K562 (cell line): ENCODE results near the gene TRUB1. TPM values are rescaled to one million over a fixed set of nuclear protein-coding genes. Genes with fewer than 3 reads are reported as not detected.

Experiments used
- HNRNPH1 ChIP-seq: fragments of 200-400 bp; formaldehyde crosslinking; optimal IDR thresholded peaks from 2 replicates; pipeline ENCODE3; 2017; ENCODE audit warnings: low read depth, mild to moderate bottlenecking, low read length, moderate library complexity
- STAT5A ChIP-seq: IDR thresholded peaks from 2 replicates; pipeline ENCODE4 v1.6.1; 2012; ENCODE audit warnings: low read length, inconsistent platforms, borderline replicate concordance
- ZNF318 ChIP-seq, 2 experiments: fragments of 450-650 bp; IDR thresholded peaks; 2 replicates each; pipeline ENCODE4 v1.6.1; 2016; ENCODE audit warnings: mild to moderate bottlenecking in 2 of 2, borderline replicate concordance in 1 of 2, low read depth in 1 of 2, moderate library complexity in 1 of 2
- ZNF717 ChIP-seq: fragments of 250-450 bp; sonication (Bioruptor Pico); IDR thresholded peaks from 2 replicates; pipeline ENCODE4 v1.5.0; 2021
- polyA plus RNA-seq, 8 experiments: library from polyadenylated mRNA; depleted of rRNA in 4 of 8; stranded (reverse) in 5 of 8; unstranded in 3 of 8; fragments of >200 nt; fragmentation: Nextera tagmentation in 2 of 8; fragmentation: Illumina TruSeq in 1 of 8; extraction: Ambion mirVana in 2 of 8; extraction: Trizol in 1 of 8; gene quantifications; 2 replicates each; pipeline versions ENCODE4 v1.2.1 to v1.2.3, GENCODE V29; 2011 to 2014; ENCODE audit warnings: inconsistent platforms in 1 of 8, missing spikeins in 1 of 8
- total RNA-seq, 7 experiments: library from RNA; depleted of rRNA in 6 of 7; stranded (reverse); fragments of >200 nt in 6 of 7; fragmentation: Illumina TruSeq in 2 of 7; extraction: Trizol in 2 of 7; gene quantifications; 2 replicates each; pipeline versions ENCODE4 v1.2.1 to v1.2.3, GENCODE V29; 2011 to 2021; ENCODE audit warnings: low replicate concordance in 1 of 7

TRUB1 gene
- total and polyA plus RNA-seq, 9 of the 15 experiments (the other 6 are each of a cell fraction or from before 2014, with no cell fraction given) = 4.6 to 16.5 (median 11.5) TPM

DNA sequence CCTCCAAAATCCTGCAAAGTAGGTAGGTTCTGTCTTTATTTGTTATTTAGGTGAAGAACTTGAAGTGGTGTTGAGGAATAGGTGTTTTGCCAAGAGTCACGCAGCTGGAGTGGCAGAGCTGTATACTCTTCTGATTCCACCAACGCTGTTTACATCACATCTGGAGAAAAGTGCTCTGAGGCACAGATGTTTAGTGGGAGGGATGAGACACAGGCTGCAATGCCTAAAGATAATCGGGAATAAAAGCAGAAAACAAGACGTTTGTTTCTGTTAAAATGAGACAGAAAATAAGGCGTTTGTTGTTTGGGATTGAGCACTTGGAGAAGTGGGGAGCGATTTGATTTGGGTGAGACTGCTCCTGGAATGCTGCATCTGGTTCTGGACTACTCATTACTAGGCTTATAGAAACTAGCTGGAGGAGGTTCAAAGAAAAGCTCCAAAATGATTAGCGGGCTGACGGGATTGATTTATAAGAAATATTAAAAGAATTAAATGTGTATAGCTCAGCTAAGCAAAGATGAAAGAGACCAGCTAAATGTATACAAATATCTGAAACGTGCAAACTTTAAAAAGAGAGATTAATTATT lies 54.3 kb downstream of the TRUB1 start (continued):
- TF ChIP-seq ZNF318 (IDR thresholded peaks at IDR 0.05; ENCODE audit: borderline replicate concordance in 1 of 2, low read depth in 1 of 2) (no peak), ZNF717 (CRISPR knock-in tag) (no peak), HNRNPH1 (no peak), STAT5A (no peak)
